Neural cell (in vitro differentiated cells): ENCODE data around the gene FAXDC2. TPM values are rescaled to one million over a fixed set of nuclear protein-coding genes. Genes with fewer than 3 reads are reported as not detected.

Experiments
- H2AFZ ChIP-seq: fragments of 200-600, 300-800 bp; sonication (generic), shearing (Covaris generic); 2 replicates; pipeline ENCODE4 v1.6.0; 2014; ENCODE audit warnings: low read depth, mild to moderate bottlenecking, antibody characterized with exemption, low read length, moderate library complexity
- H3F3A ChIP-seq: fragments of 200-600 bp; shearing (Covaris generic); 2 replicates; pipeline ENCODE4 v1.6.1; 2016; ENCODE audit warnings: mild to moderate bottlenecking, moderate library complexity, mixed read lengths, antibody characterized with exemption, low read length; ENCODE audit not compliant: insufficient read depth, poor library complexity, severe bottlenecking
- H3K27ac ChIP-seq: fragments of 200-600, 300-800 bp; sonication (generic), shearing (Covaris generic); 2 replicates; pipeline ENCODE4 v1.5.1; 2014; ENCODE audit warnings: mild to moderate bottlenecking, low read length, moderate library complexity
- H3K27me3 ChIP-seq: fragments of 300-800, 200-600 bp; sonication (generic), shearing (Covaris generic); 2 replicates; pipeline ENCODE4 v1.6.0; 2014; ENCODE audit warnings: mild to moderate bottlenecking, low read depth, low read length, moderate library complexity; ENCODE audit not compliant: insufficient read depth
- H3K36me3 ChIP-seq: fragments of 300-800, 200-600 bp; sonication (generic), shearing (Covaris generic); 2 replicates; pipeline ENCODE4 v1.5.1; 2014; ENCODE audit warnings: mild to moderate bottlenecking, antibody characterized with exemption, low read length, moderate library complexity; ENCODE audit not compliant: insufficient read depth
- H3K4me2 ChIP-seq: fragments of 300-800, 200-600 bp; sonication (generic), shearing (Covaris generic); 2 replicates; pipeline ENCODE4 v1.6.0; 2014; ENCODE audit warnings: mild to moderate bottlenecking, low read length
- H3K4me3 ChIP-seq: fragments of 300-800, 200-600 bp; sonication (generic), shearing (Covaris generic); 2 replicates; pipeline ENCODE4 v1.5.1; 2014; ENCODE audit warnings: mild to moderate bottlenecking, low read length, moderate library complexity
- H3K79me2 ChIP-seq: fragments of 200-600 bp; shearing (Covaris generic); replicated peaks from 2 replicates; pipeline ENCODE4 v1.6.0; 2014; ENCODE audit warnings: mild to moderate bottlenecking, low read length, moderate library complexity; ENCODE audit not compliant: insufficient read depth
- H3K9ac ChIP-seq: fragments of 300-800, 200-600 bp; sonication (generic), shearing (Covaris generic); 2 replicates; pipeline ENCODE4 v1.6.1; 2016; ENCODE audit warnings: mild to moderate bottlenecking, low read length, mixed read lengths
- H3K9me2 ChIP-seq: fragments of 200-600 bp; shearing (Covaris generic); 2 replicates; pipeline ENCODE4 v1.6.1; 2016; ENCODE audit warnings: mild to moderate bottlenecking, low read length, mixed read lengths; ENCODE audit not compliant: insufficient read depth
- H3K9me3 ChIP-seq: fragments of 200-600, 300-800 bp; sonication (generic), shearing (Covaris generic); 2 replicates; pipeline ENCODE4 v1.6.1; 2016; ENCODE audit warnings: mild to moderate bottlenecking, mixed run types, low read length, moderate library complexity, mixed read lengths
- H4K20me1 ChIP-seq: fragments of 200-600 bp; shearing (Covaris generic); 2 replicates; pipeline ENCODE4 v1.6.1; 2016; ENCODE audit warnings: mild to moderate bottlenecking, mixed run types; ENCODE audit not compliant: insufficient read depth
- CTCF ChIP-seq: fragments of 450-650 bp; IDR thresholded peaks from 2 replicates; pipeline ENCODE4 v1.5.1; 2014; ENCODE audit warnings: antibody characterized with exemption, mild to moderate bottlenecking, moderate library complexity; ENCODE audit not compliant: poor library complexity, severe bottlenecking
- EP300 ChIP-seq: fragments of 450-650 bp; conservative IDR thresholded peaks from 2 replicates; pipeline ENCODE4 v1.6.1; 2014; ENCODE audit warnings: antibody characterized with exemption, mild to moderate bottlenecking, moderate library complexity; ENCODE audit not compliant: poor library complexity, severe bottlenecking
- EZH2 ChIP-seq: fragments of 200-600, 300-800 bp; shearing (Covaris generic), sonication (generic); IDR thresholded peaks from 2 replicates; pipeline ENCODE4 v1.6.1; 2014; ENCODE audit warnings: antibody characterized with exemption, low read length, borderline replicate concordance, mild to moderate bottlenecking; ENCODE audit not compliant: insufficient read depth, poor library complexity, severe bottlenecking
- MXI1 ChIP-seq: fragments of 450-650 bp; conservative IDR thresholded peaks from 2 replicates; pipeline ENCODE4 v1.6.1; 2014; ENCODE audit warnings: antibody characterized with exemption, mild to moderate bottlenecking; ENCODE audit not compliant: poor library complexity, severe bottlenecking
- POLR2AphosphoS5 ChIP-seq: IDR thresholded peaks from 2 replicates; pipeline ENCODE4 v1.6.1; 2012
- RAD21 ChIP-seq: fragments of 450-650 bp; conservative IDR thresholded peaks from 2 replicates; pipeline ENCODE4 v1.6.1; 2014; ENCODE audit warnings: antibody characterized with exemption, mild to moderate bottlenecking, moderate library complexity
- SMC3 ChIP-seq: fragments of 450-650 bp; conservative IDR thresholded peaks from 2 replicates; pipeline ENCODE4 v1.6.1; 2014; ENCODE audit warnings: antibody characterized with exemption, mild to moderate bottlenecking, moderate library complexity; ENCODE audit not compliant: poor library complexity
- TAF1 ChIP-seq: IDR thresholded peaks from 2 replicates; pipeline ENCODE4 v1.6.1; 2012; ENCODE audit warnings: low read depth
- polyA plus RNA-seq: library from polyadenylated mRNA; depleted of rRNA; stranded (reverse); fragments of >200 nt; gene quantifications from 2 replicates; pipeline ENCODE4 v1.2.3, GENCODE V29; 2014
- TF ChIP-seq, protein P1 (sequence below): IDR thresholded peaks from 2 replicates; pipeline ENCODE4 v1.6.1; 2012; ENCODE audit warnings: borderline replicate concordance

The FAXDC2 gene
- polyA plus RNA-seq, 1 donor from 2014 or later, result 0.12 TPM

GRCh38 chr5:154899151-154899816, 48.9 kb upstream of the FAXDC2 start:
- Histone ChIP-seq H2AFZ (no peak overlapping the region), H3K36me3 (peaks cover 5% of the 10 kb centered on the region), H3K27me3 (no peaks in the 10 kb centered on the region), H3K9me2 (no peaks in the 10 kb centered on the region), H3K9ac (no peak overlapping the region), H3K79me2 (no peaks in the 10 kb centered on the region), H3K27ac (no peak overlapping the region), H3K9me3 (no peaks in the 10 kb centered on the region), H3K4me2 (no peak overlapping the region), H3F3A (no peaks in the 10 kb centered on the region), H3K4me3 (no peak overlapping the region), H4K20me1 (no peaks in the 10 kb centered on the region)
- TF ChIP-seq POLR2AphosphoS5 (no peak), CTCF (no peak), RAD21 (no peak), TAF1 (no peak), SMC3 (no peak), EZH2 (no peak), MXI1 (no peak), EP300 (no peak)
- TF ChIP-seq, protein P1, sequence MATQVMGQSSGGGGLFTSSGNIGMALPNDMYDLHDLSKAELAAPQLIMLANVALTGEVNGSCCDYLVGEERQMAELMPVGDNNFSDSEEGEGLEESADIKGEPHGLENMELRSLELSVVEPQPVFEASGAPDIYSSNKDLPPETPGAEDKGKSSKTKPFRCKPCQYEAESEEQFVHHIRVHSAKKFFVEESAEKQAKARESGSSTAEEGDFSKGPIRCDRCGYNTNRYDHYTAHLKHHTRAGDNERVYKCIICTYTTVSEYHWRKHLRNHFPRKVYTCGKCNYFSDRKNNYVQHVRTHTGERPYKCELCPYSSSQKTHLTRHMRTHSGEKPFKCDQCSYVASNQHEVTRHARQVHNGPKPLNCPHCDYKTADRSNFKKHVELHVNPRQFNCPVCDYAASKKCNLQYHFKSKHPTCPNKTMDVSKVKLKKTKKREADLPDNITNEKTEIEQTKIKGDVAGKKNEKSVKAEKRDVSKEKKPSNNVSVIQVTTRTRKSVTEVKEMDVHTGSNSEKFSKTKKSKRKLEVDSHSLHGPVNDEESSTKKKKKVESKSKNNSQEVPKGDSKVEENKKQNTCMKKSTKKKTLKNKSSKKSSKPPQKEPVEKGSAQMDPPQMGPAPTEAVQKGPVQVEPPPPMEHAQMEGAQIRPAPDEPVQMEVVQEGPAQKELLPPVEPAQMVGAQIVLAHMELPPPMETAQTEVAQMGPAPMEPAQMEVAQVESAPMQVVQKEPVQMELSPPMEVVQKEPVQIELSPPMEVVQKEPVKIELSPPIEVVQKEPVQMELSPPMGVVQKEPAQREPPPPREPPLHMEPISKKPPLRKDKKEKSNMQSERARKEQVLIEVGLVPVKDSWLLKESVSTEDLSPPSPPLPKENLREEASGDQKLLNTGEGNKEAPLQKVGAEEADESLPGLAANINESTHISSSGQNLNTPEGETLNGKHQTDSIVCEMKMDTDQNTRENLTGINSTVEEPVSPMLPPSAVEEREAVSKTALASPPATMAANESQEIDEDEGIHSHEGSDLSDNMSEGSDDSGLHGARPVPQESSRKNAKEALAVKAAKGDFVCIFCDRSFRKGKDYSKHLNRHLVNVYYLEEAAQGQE, result no peak

- Histone ChIP-seq H3K36me3 (peaks cover 5% of the 10 kb centered on the region), H2AFZ (no peak overlapping the region), H3K4me3 (no peak overlapping the region), H4K20me1 (no peaks in the 10 kb centered on the region), H3K4me2 (no peak overlapping the region), H3F3A (no peaks in the 10 kb centered on the region), H3K79me2 (no peaks in the 10 kb centered on the region), H3K9me2 (no peaks in the 10 kb centered on the region), H3K27me3 (no peaks in the 10 kb centered on the region), H3K9me3 (no peaks in the 10 kb centered on the region), H3K27ac (no peak overlapping the region), H3K9ac (no peak overlapping the region)
- no peak for TF ChIP-seq EZH2
Measured at GRCh38 chr5:154898210-154898609, 47.8 kb upstream of the FAXDC2 start.
